GM18870 (cell line): ENCODE results near the gene ATXN7L1.
"Not testable (repeated sequence)": the region's sequence is repeated elsewhere in the genome, so short reads cannot be mapped to it uniquely, and the experiment has no call there.

ENCODE experiments used
- ATAC-seq: cut with Tn5 transposase; IDR thresholded peaks from one replicate; pipeline ENCODE4 v1.9.1; 2021; ENCODE audit warnings: moderate library complexity; ENCODE audit not compliant: unreplicated experiment

The ATXN7L1 gene

GRCh38 chr7:105712877-105713276 lies 163.5 kb downstream of the ATXN7L1 start:
- ATAC-seq: no peak

- ATAC-seq: no peak
Observed at GRCh38 chr7:105711726-105712402, 164.5 kb downstream of the ATXN7L1 start.

- not testable (repeated sequence) for ATAC-seq
Observed at GRCh38 chr7:105710720-105711119, 165.7 kb downstream of the ATXN7L1 start.

- ATAC-seq: no peak
Observed at GRCh38 chr7:105708763-105709080, 167.7 kb downstream of the ATXN7L1 start.

DNA sequence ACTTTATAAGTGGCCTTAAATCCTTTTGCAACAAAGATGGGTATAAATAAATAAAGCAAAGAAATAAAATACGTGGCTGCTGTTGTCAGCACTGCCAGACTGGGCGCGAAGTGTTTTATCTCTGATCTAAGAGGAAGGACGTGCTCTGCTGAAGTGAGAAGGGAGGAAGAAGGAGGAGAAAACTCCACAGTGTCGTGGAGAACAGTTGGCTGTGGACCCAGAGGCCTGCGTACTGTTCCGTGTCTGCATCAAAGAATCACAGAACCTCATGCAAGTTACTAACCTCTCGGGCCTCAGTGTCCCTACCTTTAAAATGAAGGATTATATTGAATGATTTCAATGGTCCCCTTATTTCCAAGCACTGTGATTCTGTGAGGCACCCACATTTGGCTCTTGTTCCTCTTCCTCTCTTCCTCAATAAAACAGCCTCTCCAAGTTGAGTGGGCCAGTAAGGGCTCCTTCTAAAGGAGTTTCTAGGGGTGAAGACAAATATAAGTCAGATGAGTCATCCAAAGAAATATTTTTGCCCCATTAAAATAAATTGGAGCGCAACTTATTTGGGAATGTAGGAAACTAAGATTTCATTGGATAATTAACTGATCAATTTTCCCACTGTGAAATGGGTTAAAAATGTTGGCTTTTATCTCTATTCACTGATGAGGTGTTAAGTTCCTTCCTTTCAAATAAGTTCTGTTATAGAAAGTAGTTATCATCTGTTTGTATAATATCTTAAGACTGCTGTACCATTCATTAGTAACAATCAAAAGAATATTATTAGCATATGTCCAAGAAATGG lies 168.2 kb downstream of the ATXN7L1 start:
- ATAC-seq: no peak

GRCh38 chr7:105707381-105707780 lies 169.0 kb downstream of the ATXN7L1 start:
- ATAC-seq: no peak

- ATAC-seq: no peak
Observed at GRCh38 chr7:105705427-105705826, 171.0 kb downstream of the ATXN7L1 start.

GRCh38 chr7:105703207-105703930 lies 173.0 kb downstream of the ATXN7L1 start:
- ATAC-seq: no peak

DNA sequence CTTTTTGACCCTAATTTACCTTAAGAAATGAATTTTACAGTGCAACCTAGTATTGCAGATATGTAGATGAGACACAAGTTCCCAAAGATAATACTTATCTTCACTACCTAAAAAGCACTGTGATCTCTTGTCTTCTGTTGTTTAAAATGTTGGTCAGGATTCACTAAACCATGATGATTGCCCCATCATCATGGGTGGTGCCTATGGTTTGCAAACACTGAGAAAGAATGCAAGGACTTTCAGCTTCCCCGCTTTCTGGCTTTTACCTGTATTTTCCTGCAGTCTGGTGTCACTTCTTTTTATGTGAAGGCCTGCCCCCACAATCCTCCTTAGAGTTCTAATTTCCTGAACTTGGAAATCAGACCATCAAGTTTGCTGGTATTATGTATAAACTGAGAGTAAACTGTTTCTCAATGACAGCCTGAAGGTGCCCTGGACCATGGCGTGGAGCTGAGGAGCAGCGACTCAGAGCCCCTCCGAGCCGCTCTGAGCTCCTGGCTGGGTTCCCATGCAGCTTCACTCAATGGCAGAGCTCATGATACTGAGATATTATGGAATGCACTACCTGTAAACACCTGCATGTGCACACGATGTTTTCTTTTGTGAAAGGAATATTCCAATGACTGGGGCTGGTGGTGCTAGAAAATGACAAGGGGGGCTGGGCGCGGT lies 176.7 kb downstream of the ATXN7L1 start:
- no peak for ATAC-seq

DNA sequence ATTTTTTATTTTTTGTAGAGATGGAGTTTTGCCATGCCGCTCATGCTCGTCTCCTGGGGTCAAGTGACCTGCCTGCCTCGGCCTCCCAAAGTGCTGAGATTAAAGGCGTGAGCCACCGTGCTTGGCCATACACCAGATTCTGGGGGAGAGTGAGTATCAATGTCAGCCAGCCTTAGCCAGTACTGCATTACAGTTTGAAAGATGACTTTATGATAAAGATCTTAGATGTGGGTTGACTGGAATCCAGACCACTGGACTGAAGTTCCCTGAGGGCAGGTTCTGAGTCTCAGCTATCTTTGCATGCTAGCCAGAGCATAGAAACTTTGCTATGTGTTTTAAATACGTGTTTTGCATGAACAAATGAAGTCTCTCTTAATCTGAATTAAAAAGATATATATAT lies 177.9 kb downstream of the ATXN7L1 start:
- no peak for ATAC-seq

DNA sequence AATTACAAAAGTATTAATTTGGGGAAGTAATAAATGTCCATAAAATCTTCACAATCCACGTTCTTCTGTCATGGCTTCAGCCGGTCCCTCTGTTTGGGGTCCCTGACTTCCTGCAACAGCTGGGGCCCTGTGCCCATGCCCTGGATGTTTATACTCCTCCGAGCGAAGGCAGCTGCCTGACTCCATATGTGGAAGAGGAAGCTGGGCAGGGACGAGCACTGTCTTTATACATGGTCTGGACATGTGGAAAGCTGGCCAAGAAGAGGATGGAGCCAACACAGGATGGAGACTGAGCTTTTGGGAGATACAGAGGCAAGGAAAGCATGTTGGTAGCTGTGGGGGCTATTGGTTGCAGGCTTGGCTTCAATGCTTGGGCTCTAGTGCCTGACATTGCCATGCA lies 178.6 kb downstream of the ATXN7L1 start:
- ATAC-seq: no peak

- not testable (repeated sequence) for ATAC-seq
Observed at GRCh38 chr7:105697169-105697568, 179.2 kb downstream of the ATXN7L1 start.

DNA sequence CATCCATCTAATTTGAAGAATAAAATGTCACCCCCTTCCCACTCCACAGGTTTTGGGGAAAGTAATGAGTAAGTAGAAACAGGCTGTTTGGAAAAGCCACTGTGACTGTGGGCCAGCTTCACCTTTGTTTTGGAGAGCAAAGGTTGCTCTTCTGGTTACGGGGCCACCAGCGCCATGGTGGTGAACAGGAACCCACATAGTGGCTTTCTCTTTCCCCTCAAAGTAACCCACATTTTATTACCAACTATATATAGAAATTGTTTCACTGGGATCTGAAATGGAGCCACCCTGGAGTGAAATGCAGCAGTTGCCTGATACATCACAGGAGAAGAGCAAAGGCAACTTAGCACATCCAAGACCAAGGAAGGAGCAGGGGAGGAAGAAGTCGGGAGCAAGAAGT lies 182.8 kb downstream of the ATXN7L1 start:
- no peak for ATAC-seq

GRCh38 chr7:105691680-105692564 lies 184.5 kb downstream of the ATXN7L1 start:
- ATAC-seq: no peak

DNA sequence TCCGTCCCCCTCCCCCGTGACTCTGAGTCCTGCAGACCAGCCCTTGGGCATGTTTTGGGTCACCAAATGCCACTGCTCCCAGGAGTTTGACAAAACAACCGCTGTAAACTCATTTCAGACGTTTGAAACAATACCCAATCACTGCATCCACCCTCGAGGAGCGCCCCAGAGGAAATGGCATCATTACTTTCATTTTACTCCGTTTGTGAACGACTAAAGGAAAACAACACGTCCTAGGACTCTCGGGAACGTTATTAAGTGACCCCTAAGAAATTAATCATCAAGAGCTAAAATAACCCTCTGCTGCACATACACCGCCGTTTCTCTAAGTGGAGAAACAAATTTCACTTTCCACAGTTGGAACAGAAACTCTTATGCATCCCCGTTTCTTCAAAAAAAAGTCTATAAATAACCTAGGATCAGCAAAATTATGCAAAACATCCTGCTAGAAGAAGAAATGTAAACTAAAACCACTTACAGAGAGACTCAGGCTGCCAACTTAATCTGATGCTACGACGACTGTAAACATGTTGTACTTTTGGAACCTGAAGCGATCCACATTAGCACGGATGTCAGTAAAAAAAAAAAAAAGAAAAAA lies 185.2 kb downstream of the ATXN7L1 start:
- ATAC-seq: no peak

GRCh38 chr7:105690325-105690945 lies 186.0 kb downstream of the ATXN7L1 start:
- no peak for ATAC-seq

- no peak for ATAC-seq
Observed at GRCh38 chr7:105689067-105689819, 187.2 kb downstream of the ATXN7L1 start.

DNA sequence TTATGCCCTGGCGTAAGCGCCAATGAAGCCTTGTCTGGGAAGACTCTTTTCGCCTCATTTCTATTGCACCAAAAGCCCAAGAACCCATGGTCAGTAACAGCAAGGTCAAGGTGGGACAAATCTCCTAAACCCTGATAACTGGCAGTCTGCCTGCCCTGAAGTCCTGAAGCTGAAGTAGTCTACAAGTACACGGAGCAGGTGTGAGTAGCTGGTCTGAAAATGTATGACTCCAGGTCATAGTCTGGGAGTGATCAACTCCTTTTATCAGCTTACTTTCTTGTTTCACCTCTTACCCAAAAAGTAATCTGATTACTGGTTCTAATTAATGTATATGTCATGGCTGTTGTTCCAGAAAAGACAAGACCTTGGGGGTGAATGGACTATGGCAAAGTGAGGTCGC lies 187.8 kb downstream of the ATXN7L1 start:
- ATAC-seq: no peak

GRCh38 chr7:105685161-105685560 lies 191.2 kb downstream of the ATXN7L1 start:
- no peak for ATAC-seq
